ENCODE results near the gene ITGB2.

ITGB2 gene

DNA sequence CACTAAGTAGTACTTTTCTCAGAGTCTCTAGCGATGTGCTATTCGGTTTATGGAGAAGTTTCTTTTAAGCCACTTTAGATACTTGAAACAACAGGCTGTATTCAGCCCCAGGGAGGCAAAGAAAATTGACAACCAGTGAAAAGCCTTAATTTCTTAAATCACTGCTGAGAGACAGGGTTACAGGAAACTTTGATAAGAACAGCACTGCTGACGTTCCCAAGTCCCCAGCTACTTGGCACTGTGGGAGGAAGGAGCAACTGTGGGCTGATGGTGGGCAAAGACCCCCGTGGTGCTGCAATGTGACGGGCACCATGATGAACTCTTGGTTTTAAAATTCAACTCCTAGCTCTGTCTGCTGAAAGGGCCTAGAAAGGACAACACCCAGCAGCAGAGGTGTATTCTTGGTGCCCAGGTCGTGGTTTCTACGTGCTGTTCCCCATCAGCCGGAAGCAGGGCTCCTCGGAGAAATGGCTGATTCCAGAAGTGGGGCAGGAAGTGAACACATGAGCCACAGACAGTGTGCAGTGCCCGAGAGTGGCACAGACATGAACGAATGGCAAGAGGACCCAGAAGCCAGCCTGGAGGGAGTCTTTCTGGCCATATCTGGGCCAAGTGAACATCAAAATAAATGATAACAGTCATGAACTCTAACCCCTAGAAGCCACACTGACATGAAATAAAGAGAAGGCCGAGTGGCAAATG is 52.5 kb downstream of the ITGB2 start:
- DNase-seq (ENCODE audit: low read depth in 2 of 2) = no peak

DNA sequence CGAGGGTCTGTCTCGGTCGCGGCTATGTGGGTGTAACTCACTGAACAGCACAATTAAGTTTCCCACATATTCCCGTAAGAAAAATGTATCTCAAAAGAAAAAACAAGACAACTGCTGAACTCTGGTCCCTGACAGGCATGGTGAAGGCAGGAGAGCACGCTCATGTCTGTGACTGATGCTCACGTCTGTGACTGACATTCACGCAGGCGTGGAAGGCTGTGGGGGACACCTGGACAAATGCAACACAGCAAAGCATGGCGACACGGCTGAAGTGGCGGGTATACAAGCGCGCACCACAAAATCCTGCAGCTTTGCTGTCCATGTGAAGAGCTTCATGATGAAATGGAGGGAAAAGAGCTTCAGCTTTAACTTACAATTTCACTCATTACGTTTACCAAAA is 53.2 kb downstream of the ITGB2 start:
- no peak for DNase-seq (ENCODE audit: low read depth in 2 of 2)

GRCh38 chr21:44866780-44867179 is 53.9 kb downstream of the ITGB2 start:
- no peak for DNase-seq (ENCODE audit: low read depth in 2 of 2)

GRCh38 chr21:44865561-44866280 is 55.0 kb downstream of the ITGB2 start:
- DNase-seq (ENCODE audit: low read depth in 2 of 2) = no peak

DNA sequence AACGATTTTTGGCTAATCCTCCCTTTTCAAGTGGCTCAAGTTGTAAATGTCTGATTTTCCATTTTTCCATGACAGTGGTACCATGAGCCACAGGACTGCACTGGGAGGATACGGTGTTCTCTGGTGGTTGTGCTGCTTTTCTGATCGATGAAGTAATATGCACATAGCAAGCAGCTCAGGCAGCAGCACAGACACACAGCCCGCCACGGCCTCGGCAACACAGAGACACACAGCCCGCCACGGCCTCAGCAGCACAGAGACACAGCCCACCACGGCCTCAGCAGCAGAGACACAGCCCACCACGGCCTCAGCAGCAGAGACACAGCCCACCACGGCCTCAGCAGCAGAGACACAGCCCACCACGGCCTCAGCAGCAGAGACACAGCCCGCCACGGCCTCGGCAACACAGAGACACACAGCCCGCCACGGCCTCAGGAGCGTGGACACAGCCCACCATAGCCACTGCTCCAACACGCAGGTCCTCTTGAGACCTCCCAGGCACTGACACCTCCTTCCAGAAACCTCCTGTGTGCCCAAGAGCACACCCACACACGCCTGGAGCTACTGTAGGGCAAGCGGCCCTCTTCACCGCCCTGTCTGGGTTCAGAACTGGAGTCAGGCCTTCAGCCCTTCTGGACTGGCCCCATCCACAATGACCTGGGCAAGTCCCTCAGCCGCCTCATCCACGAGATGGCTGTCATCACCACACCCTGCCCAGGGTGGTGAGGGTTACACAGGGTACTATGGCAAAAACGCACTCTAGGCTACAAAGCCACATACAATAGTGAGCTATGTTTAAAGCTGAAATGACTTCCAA is 57.6 kb downstream of the ITGB2 start:
- no peak for DNase-seq (ENCODE audit: low read depth in 2 of 2)

GRCh38 chr21:44858791-44859190 is 61.9 kb downstream of the ITGB2 start:
- DNase-seq (ENCODE audit: low read depth in 2 of 2) = no peak

DNA sequence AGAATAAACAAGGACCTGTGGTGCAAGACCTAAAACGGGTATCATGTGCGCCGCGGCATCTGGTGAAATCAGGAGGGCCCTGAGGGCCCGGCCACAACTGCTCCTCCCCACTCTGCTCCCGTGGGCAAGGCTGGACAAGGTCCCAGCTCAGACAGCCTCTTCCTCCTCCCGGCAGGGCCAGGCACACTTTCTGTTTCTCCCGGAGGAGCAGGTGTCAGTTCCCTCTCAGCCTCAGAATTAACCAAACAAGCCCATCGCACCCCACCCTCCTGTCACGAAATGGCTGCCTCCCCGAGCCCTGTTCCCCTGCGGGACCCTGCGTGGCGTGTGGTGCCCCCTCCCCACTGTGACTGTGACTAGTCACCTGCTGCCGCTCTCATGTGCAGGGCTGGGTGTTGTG is 62.4 kb downstream of the ITGB2 start:
- no peak for DNase-seq (ENCODE audit: low read depth in 2 of 2)

DNA sequence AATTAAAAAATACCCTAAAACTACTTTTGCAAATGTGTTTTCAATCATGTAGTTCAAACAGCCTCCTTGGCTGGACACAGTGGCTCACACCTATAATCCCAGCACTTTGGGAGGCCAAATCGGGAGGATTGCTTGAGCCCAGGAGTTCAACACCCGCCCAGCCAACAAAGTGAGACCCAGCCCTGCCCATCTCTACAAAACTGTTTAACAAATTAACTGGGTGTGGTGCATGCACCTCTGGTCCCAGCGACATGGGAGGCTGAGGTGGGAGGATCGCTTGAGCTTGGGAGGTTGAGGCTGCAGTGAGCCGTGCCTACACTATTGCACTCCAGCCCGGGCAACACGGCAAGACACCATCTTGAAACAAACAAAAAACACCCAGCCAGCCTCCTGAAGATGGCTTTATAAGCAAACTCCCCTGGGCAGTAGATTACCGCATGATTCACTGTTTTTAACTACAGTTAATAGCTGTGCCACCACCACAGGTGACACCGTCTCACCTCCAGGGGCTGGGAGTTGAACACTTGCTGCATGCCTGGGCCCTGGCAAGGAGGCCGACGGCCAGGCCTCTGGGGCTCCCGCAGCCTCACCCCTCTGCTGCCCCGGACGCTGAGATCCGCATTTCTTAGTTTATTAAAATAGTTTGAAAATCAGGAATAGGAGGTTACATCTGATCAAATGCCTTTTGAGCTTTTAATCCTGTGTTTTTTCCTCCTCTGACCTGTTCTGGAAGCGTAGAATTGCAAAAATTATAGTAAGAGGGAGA is 63.4 kb downstream of the ITGB2 start:
- DNase-seq (ENCODE audit: low read depth in 2 of 2) = no peak

- no peak for DNase-seq (ENCODE audit: low read depth in 2 of 2)
Measured at GRCh38 chr21:44856131-44856530, 64.6 kb downstream of the ITGB2 start.

GRCh38 chr21:44855572-44855971 is 65.1 kb downstream of the ITGB2 start:
- no peak for DNase-seq (ENCODE audit: low read depth in 2 of 2)

- DNase-seq (ENCODE audit: low read depth in 2 of 2) = no peak
Measured at GRCh38 chr21:44854664-44855446, 65.8 kb downstream of the ITGB2 start.

- no peak for DNase-seq (ENCODE audit: low read depth in 2 of 2)
Measured at GRCh38 chr21:44854391-44854663, 66.4 kb downstream of the ITGB2 start.

GRCh38 chr21:44853601-44854390 is 66.9 kb downstream of the ITGB2 start:
- DNase-seq (ENCODE audit: low read depth in 2 of 2) = no peak

DNA sequence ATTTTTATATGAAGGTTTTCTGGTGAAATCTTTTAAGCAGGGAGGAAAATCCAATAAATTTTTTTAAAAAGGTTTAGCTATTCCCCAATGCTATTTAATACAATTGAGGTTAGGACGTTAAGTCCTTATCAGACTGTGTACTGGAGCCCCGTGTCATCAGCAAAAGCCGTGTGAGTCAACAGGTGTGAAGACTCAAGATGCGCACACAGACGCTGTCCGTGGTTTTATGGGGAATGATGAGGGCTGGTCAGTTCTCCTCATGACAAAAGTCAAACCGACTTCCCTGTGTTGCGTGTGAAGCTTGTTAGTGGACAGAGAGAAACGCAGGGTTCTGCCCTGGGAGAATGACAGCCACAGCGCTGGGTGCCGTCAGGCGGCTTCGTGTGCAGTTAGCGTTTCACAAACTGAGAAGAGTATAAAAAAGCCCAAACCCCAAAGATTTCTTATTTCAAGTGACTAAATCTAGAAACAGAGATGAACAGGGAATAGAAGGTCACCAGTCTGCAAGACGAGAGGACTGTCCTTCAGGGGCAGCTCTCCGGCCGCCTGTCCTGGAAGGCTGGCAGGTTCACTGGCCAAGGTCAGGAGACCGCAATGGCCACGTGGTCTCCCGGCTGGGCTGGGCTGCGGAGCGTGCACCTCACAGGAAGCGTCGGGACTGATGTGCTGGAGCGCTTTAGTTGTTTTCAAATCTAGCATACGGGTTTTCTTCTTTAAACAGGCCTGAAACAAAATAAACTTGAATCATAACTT is 69.6 kb downstream of the ITGB2 start:
- no peak for DNase-seq (ENCODE audit: low read depth in 2 of 2)

DNA sequence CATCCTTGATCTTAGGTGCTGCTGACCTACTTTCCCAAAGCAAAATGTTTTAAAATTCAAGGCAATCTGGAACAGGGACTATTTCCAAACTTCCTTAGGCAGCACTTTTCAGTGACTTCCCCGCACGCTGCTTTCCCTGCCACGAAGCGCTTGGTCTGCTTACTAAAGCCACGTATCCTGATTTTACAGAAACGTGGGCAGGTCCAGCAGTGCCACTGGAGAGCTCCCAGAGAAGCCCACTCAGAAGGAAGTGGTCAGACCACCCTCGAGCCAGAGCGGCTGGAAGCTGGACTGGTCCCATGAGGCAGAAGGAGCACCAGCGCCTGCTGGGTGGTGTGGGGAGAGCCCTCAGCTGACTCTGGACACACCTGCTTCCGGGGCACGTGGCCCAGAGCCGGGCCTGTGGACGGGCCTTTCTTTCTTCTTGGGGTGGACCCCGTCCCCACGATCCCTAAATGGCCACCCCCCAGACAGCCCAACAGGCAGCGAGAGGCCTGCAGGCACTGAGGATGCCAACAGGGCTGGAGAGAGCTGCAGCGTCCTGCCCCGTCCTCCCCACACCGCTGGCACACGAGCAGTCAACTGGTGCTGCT is 70.4 kb downstream of the ITGB2 start:
- DNase-seq (ENCODE audit: low read depth in 2 of 2) = no peak

DNA sequence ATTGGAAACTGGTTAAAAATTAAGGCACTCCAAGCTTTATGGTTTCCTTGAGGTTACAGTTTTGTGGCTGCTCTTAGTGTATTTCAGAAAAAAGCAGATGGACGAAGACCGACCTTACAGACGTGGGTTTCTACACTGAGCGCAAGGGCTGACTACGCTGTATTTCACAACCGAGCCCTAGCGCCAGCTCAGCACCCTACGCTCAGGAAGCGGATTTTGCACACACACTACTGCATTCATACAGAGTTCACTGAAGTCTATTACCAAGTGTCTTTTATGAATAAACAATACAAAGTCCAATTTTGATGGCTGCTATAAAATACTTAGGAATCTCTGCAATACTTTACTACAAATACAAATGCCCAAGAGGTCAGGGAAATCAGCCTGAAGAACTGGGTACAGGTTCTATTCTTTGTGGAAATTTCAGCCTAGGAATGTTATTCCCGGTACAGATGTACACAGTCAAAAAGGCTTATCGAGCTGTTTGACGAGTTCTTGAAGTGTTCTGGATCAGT is 71.0 kb downstream of the ITGB2 start:
- no peak for DNase-seq (ENCODE audit: low read depth in 2 of 2)

DNA sequence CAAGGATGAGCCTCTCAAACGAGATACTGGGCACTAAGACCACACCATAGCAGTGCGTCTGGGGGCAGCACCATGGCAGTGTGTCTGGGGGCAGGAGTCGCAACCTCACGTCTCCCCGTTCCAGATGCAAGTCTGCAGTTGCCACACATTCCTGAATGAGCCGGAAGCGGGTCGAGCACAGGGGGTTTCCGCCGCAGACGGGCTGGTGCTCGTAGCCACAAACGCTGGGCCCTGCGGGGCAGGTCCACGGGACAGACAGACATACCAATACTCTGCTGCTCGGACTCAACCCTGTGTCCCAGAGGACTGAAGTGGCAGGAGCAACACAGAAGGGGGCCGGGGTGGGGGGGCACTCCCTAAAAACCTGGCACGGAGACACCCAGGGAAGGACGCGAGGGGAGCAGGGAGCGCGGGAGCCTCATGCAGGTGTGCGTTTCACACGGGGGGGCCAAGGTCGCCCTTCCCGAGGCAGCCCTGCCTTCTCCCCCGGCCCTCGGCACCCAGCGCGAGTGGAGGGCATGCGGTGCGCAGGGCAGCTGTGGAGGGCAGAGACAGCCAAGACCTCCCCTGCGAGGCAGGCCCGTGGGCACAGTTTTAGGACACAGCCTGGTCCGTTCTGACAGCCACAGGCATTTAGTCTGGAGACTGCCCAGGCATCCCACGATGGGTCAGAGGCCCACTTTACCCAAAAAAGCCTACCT is 71.7 kb downstream of the ITGB2 start:
- no peak for DNase-seq (ENCODE audit: low read depth in 2 of 2)

DNA sequence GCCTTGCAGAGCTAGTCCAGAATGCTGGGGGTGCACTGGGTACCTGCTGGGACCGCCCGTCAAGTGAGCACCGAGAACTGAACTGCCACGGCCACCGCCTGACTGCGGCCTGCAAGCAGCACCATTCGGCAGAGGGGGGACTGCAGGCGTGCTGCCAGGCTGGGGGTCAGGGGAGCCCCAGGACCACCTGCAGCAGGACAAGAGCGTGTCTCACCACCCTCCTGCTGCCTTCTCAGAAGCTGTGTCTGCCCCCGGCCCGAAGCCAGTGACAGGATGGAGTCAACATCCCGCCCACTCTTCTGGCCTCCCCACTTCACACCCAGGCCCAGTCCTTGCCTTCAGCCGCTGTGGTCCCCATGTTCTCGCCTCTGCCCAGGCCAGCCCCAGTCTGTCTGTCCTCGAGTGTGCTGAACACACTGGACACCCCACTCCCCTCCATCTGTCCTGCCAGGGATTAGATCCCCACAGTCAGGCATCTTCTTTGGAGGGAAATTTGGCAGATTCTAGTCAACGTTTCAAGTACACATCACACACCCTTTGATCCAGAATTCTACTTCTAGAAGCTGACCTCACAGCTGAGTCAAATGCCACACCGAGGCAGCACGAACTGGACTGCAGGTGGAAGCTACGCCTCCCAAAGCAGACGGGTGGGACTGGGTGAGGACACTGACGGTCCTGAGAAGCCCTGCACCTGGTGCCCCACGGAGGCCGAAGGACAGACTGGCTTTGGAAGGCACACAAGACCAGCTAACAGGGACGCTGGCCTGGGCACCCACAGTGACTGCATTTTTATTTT is 73.2 kb downstream of the ITGB2 start:
- no peak for DNase-seq (ENCODE audit: low read depth in 2 of 2)

All from stimulated activated CD8-positive, alpha-beta memory T cell treated with anti-CD3 and anti-CD28 coated beads, Interleukin-15, amount 100 ng/mL, for 48 hours (primary cell).